SK-N-SH treated with all-trans-retinoic acid at 6 μM for 48 hours (cell line): ENCODE data around the gene ADD3.

ENCODE experiments used
- ATAC-seq: fragments of 200-7000 bp; cut with Tn5 transposase; 3 replicates; pipeline ENCODE4 v1.9.1; 2020; ENCODE audit warnings: mild to moderate bottlenecking, moderate library complexity
- ARNTL ChIP-seq: fragments of 450-650 bp; formaldehyde crosslinking; IDR thresholded peaks from 2 replicates; pipeline ENCODE4 v1.5.0; 2020; ENCODE audit warnings: low read depth, mild to moderate bottlenecking, moderate library complexity, borderline replicate concordance
- BACH2 ChIP-seq: fragments of 250-450 bp; sonication (Bioruptor Pico); IDR thresholded peaks from 2 replicates; pipeline ENCODE4 v1.9.0; 2021; ENCODE audit warnings: mild to moderate bottlenecking, borderline replicate concordance
- CREB5 ChIP-seq: fragments of 250-450 bp; sonication (Bioruptor Pico); IDR thresholded peaks from 2 replicates; pipeline ENCODE4 v1.5.1; 2020; ENCODE audit warnings: low read depth, mild to moderate bottlenecking, moderate library complexity
- CSDC2 ChIP-seq: fragments of 250-450 bp; sonication (Bioruptor Pico); IDR thresholded peaks from 2 replicates; pipeline ENCODE4 v1.5.0; 2020; ENCODE audit warnings: mild to moderate bottlenecking, moderate library complexity
- CSRNP3 ChIP-seq: fragments of 250-450 bp; sonication (Bioruptor Pico); IDR thresholded peaks from 2 replicates; pipeline ENCODE4 v1.5.1; 2021; ENCODE audit warnings: mild to moderate bottlenecking, moderate library complexity
- ESRRG ChIP-seq: fragments of 250-450 bp; sonication (Bioruptor Pico); IDR thresholded peaks from 2 replicates; pipeline ENCODE4 v1.6.1; 2021; ENCODE audit warnings: mild to moderate bottlenecking
- GLIS3 ChIP-seq: fragments of 250-450 bp; sonication (Bioruptor Pico); IDR thresholded peaks from 2 replicates; pipeline ENCODE4 v1.5.0; 2020; ENCODE audit warnings: mild to moderate bottlenecking, moderate library complexity
- ISL1 ChIP-seq: fragments of 250-450 bp; sonication (Bioruptor Pico); IDR thresholded peaks from 2 replicates; pipeline ENCODE4 v2.1.2; 2022; ENCODE audit warnings: mild to moderate bottlenecking, moderate library complexity
- OSR1 ChIP-seq: fragments of 250-450 bp; sonication (Bioruptor Pico); IDR thresholded peaks from 2 replicates; pipeline ENCODE4 v1.8.0; 2022; ENCODE audit warnings: moderate library complexity, mild to moderate bottlenecking, inconsistent platforms
- PATZ1 ChIP-seq: fragments of 250-450 bp; sonication (Bioruptor Pico); IDR thresholded peaks from 2 replicates; pipeline ENCODE4 v1.8.0; 2020; ENCODE audit warnings: mild to moderate bottlenecking, moderate library complexity, borderline replicate concordance
- POU6F1 ChIP-seq: fragments of 250-450 bp; sonication (Bioruptor Pico); IDR thresholded peaks from 2 replicates; pipeline ENCODE4 v1.8.0; 2021; ENCODE audit warnings: low read depth, mild to moderate bottlenecking, moderate library complexity, borderline replicate concordance
- PPARA ChIP-seq: fragments of 250-450 bp; sonication (Bioruptor Pico); IDR thresholded peaks from 2 replicates; pipeline ENCODE4 v1.5.0; 2020; ENCODE audit warnings: mild to moderate bottlenecking, borderline replicate concordance
- RARB ChIP-seq: fragments of 250-450 bp; sonication (Bioruptor Pico); IDR thresholded peaks from 2 replicates; pipeline ENCODE4 v1.8.0; 2021; ENCODE audit warnings: mild to moderate bottlenecking, moderate library complexity
- TCF4 ChIP-seq: fragments of 250-450 bp; sonication (Bioruptor Pico); IDR thresholded peaks from 2 replicates; pipeline ENCODE4 v1.8.0; 2021; ENCODE audit warnings: mild to moderate bottlenecking, moderate library complexity, borderline replicate concordance
- TSHZ2 ChIP-seq: fragments of 250-450 bp; sonication (Bioruptor Pico); IDR thresholded peaks from 2 replicates; pipeline ENCODE4 v1.5.0; 2020; ENCODE audit warnings: mild to moderate bottlenecking, moderate library complexity
- ZC3H10 ChIP-seq: fragments of 250-450 bp; sonication (Bioruptor Pico); IDR thresholded peaks from 2 replicates; pipeline ENCODE4 v1.5.1; 2021; ENCODE audit warnings: mild to moderate bottlenecking, moderate library complexity
- ZFP3 ChIP-seq: fragments of 250-450 bp; sonication (Bioruptor Pico); IDR thresholded peaks from 2 replicates; pipeline ENCODE4 v1.5.0; 2020; ENCODE audit warnings: mild to moderate bottlenecking, moderate library complexity
- ZFP30 ChIP-seq: fragments of 450-650 bp; formaldehyde crosslinking; IDR thresholded peaks from 2 replicates; pipeline ENCODE4 v1.5.0; 2022; ENCODE audit warnings: mild to moderate bottlenecking, moderate library complexity
- ZNF70 ChIP-seq: fragments of 450-650 bp; formaldehyde crosslinking; IDR thresholded peaks from 2 replicates; pipeline ENCODE4 v1.5.0; 2020; ENCODE audit warnings: mild to moderate bottlenecking, moderate library complexity

Gene ADD3

GRCh38 chr10:110118891-110119621, 111.3 kb downstream of the ADD3 start:
- ATAC-seq: no peak

GRCh38 chr10:110123594-110123993, 115.8 kb downstream of the ADD3 start:
- no peak for TF ChIP-seq ZFP30
- no peak for TF ChIP-seq RARB
- no peak for TF ChIP-seq CREB5
- TF ChIP-seq BACH2 (CRISPR knock-in tag): no peak
- no peak for TF ChIP-seq ESRRG
- TF ChIP-seq TCF4 (CRISPR knock-in tag): no peak
- no peak for TF ChIP-seq ISL1
- no peak for TF ChIP-seq ZFP3
- TF ChIP-seq GLIS3 (CRISPR knock-in tag): no peak
- no peak for TF ChIP-seq POU6F1 (CRISPR knock-in tag)
- no peak for TF ChIP-seq ZC3H10
- no peak for TF ChIP-seq CSRNP3
- TF ChIP-seq ARNTL: no peak
- no peak for TF ChIP-seq ZNF70 (CRISPR knock-in tag)
- ATAC-seq: no peak

More at GRCh38 chr10:110118891-110119621, 111.3 kb downstream of the ADD3 start:
- TF ChIP-seq TSHZ2 (CRISPR knock-in tag) (no peak), BACH2 (CRISPR knock-in tag) (no peak), ESRRG (no peak)
- TF ChIP-seq, all 23 proteins: peak for 0

GRCh38 chr10:110129490-110129889, 121.7 kb downstream of the ADD3 start:
- ATAC-seq: no peak
- TF ChIP-seq POU6F1 (CRISPR knock-in tag) (no peak), PATZ1 (CRISPR knock-in tag) (no peak), ZFP30 (no peak), PPARA (CRISPR knock-in tag) (no peak), TSHZ2 (CRISPR knock-in tag) (no peak), BACH2 (CRISPR knock-in tag) (no peak), ZNF70 (CRISPR knock-in tag) (no peak), ZC3H10 (no peak), OSR1 (CRISPR knock-in tag) (no peak), TCF4 (CRISPR knock-in tag) (no peak), CSDC2 (CRISPR knock-in tag) (no peak), CREB5 (no peak)
